LNCAP (cell line): Measurements from ENCODE around the gene KPRP.

Experiments
- CTCF ChIP-seq: fragments of 450-650 bp; IDR thresholded peaks from 2 replicates; pipeline ENCODE4 v1.5.1; 2017; ENCODE audit warnings: mild to moderate bottlenecking

The KPRP gene

GRCh38 chr1:152758636-152759035, 811 bp downstream of the KPRP start:
- TF ChIP-seq CTCF: no peak

DNA sequence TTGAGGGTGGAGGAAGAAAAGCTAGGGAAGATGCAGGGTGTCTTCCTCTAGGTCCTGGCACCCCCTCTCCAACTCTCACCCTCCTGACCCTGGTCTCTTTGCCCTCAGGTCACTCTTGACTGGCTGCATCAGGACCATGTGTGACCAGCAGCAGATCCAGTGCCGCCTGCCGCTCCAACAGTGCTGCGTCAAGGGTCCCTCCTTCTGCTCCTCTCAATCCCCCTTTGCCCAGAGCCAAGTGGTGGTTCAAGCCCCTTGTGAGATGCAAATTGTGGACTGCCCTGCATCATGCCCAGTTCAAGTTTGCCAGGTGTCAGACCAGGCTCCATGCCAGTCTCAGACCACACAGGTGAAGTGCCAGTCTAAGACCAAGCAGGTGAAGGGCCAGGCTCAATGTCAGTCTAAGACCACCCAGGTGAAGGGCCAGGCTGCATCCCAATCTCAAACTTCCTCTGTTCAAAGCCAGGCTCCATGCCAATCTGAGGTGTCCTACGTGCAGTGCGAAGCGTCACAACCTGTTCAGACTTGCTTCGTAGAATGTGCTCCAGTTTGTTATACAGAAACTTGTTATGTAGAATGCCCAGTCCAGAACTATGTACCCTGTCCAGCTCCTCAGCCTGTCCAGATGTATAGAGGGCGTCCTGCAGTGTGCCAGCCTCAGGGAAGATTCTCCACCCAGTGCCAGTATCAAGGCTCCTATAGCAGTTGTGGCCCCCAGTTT, 1.8 kb downstream of the KPRP start:
- TF ChIP-seq CTCF: no peak

GRCh38 chr1:152760551-152761190, 2.8 kb downstream of the KPRP start:
- no peak for TF ChIP-seq CTCF

GRCh38 chr1:152761609-152762213, 3.9 kb downstream of the KPRP start:
- no peak for TF ChIP-seq CTCF

GRCh38 chr1:152768847-152769533, 11.2 kb downstream of the KPRP start:
- TF ChIP-seq CTCF: no peak

- TF ChIP-seq CTCF: no peak
Observed at GRCh38 chr1:152770411-152770810, 12.6 kb downstream of the KPRP start.

DNA sequence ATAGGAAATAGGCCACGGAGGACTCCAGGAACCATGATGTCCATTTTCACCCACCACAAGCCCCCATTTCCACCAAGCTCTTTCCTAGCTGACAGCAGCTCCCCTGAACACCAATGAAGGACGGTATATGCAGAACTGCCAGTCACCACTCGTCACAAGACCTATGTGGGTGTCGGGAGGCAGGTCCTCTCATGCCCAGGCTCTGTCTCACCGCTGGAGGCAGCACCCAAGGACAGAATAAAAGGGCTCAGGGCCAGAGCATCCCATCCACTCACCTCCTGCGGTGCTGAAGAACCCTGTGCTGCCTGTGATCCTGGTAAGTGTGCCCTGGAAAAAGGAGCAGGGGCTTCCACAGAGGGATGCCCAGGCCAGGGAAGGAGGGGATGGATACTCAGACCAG, 17.1 kb downstream of the KPRP start, which contains the start of gene LCE1F:
LCE1F (plus strand) TSS at position 266 of the 400 bp plus-strand sequence. CDS start 1,232 bp downstream, outside the sequence.
- no peak for TF ChIP-seq CTCF
